Erythroblast (primary cell): ENCODE results near the gene OSBPL10.

Source experiments
- GATA1 ChIP-seq: IDR thresholded peaks from 2 replicates; pipeline ENCODE4 v1.6.1; 2011; ENCODE audit warnings: low read depth, mild to moderate bottlenecking, control low read depth, low read length, moderate library complexity
- POLR2A ChIP-seq: IDR thresholded peaks from 2 replicates; pipeline ENCODE4 v1.6.1; 2011; ENCODE audit warnings: mild to moderate bottlenecking, low read length

- TF ChIP-seq POLR2A (no peak), GATA1 (no peak)
Observed at GRCh38 chr3:31748281-31748932, 232.7 kb downstream of the OSBPL10 start.
